ENCODE measurements around the gene UBE2Q1.
A peak's percentile ranks its signal among the peaks of the same experiment; 100 is the strongest.

The UBE2Q1 gene

GRCh38 chr1:154578058-154578418 is 19.6 kb upstream of the UBE2Q1 start:
- TF ChIP-seq Cebpa-rat (IDR thresholded peaks at IDR 0.05), result no peak
- Histone ChIP-seq H3K4me3 (no peak overlapping the region), H3K9ac (peak overlapping the region; percentile 20; the same call in 1 of the 2 replicates), H3K36me3 (peaks cover 55% of the 10 kb centered on the region), H3K4me2 (peak overlapping the region; percentile 72), H3K4me1 (peaks cover 66% of the 10 kb centered on the region), H3K27ac (peak overlapping the region; percentile 53; the same call in 1 of the 2 replicates), H3K27me3 (no peaks in the 10 kb centered on the region), H3K9me3 (no peaks in the 10 kb centered on the region), H4K20me1 (peaks cover 62% of the 10 kb centered on the region)

DNA sequence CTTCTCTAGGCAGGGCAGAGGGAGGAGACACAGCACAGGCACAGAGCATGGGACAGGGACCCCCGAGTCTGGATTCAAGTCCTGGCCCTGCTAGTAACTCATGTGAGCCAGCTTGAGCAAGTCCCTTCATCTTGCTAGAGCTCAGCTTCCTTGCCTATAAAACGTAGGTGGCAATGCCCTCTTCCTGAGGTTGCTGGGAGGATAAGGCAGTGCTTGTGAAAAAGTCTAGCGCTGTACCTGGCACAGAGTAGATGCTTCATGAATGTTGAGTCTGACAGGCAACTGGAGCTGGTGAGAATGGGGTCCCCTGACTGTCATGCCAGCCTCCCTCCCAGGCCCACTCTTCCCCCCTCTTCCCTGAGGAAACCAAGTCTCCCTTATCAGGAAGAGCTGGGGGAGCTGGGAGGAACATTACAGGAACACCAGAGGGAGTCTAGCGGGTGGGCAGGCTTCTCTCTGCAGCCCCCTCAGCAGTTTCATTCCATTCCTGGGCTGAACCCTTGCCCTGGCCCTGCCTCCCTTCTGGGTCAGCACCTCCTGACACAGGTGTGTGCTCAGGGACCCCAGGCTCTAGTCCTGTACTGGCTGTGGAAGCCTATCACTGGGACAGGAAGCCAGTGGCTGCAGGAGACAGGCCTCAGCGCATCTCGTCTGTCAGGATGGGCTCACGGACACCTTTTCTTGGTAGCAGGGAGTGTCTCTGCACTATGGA is 19.0 kb upstream of the UBE2Q1 start:
- Histone ChIP-seq H3K4me2 (peak overlapping the region; percentile 72), H3K9ac (no peak overlapping the region; the same call in 1 of the 2 replicates), H3K4me3 (no peak overlapping the region), H3K4me1 (peaks cover 72% of the 10 kb centered on the region), H4K20me1 (peaks cover 56% of the 10 kb centered on the region), H3K27me3 (no peaks in the 10 kb centered on the region), H3K27ac (peak overlapping the region; percentile 53; the same call in 1 of the 2 replicates), H3K36me3 (peaks cover 50% of the 10 kb centered on the region), H3K9me3 (no peaks in the 10 kb centered on the region)
- no peak for TF ChIP-seq Cebpa-rat (IDR thresholded peaks at IDR 0.05)

DNA sequence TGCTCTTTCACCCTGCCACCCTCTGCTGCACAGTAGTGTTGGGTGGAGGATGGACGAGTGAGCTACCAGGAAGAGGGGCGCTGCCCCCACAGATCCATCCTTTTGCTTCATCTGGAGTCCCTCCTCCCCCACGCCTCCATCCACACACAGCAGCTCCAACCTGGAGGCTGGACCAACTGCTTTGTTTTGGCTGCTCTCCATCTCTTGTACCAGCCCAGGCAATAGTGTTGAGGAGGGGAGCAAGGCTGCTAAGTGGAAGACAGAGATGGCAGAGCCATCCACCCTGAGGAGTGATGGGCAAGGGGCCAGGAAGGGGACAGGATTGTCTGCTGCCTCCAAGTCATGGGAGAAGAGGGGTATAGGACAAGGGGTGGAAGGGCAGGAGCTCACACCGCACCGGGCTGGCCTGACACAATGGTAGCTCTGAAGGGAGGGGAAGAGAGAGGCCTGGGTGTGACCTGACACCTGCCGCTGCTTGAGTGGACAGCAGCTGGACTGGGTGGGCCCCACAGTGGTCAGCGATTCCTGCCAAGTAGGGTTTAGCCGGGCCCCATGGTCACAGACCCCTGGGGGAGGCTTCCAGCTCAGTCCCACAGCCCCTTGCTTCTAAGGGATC is 17.6 kb upstream of the UBE2Q1 start:
- no peak for TF ChIP-seq Cebpa-rat (IDR thresholded peaks at IDR 0.05)
- peak overlapping the region; percentile 51 for H3K27ac ChIP-seq
- H3K4me3 ChIP-seq, result no peak overlapping the region
- peaks cover 72% of the 10 kb centered on the region for H3K4me1 ChIP-seq
- peaks cover 35% of the 10 kb centered on the region for H3K36me3 ChIP-seq
- peak overlapping the region; percentile 72 for H3K4me2 ChIP-seq
- no peaks in the 10 kb centered on the region for H3K27me3 ChIP-seq
- H3K9me3 ChIP-seq, result no peaks in the 10 kb centered on the region
- H3K9ac ChIP-seq, result peak overlapping the region; percentile 21; the same call in 1 of the 2 replicates
- H4K20me1 ChIP-seq, result peaks cover 54% of the 10 kb centered on the region

DNA sequence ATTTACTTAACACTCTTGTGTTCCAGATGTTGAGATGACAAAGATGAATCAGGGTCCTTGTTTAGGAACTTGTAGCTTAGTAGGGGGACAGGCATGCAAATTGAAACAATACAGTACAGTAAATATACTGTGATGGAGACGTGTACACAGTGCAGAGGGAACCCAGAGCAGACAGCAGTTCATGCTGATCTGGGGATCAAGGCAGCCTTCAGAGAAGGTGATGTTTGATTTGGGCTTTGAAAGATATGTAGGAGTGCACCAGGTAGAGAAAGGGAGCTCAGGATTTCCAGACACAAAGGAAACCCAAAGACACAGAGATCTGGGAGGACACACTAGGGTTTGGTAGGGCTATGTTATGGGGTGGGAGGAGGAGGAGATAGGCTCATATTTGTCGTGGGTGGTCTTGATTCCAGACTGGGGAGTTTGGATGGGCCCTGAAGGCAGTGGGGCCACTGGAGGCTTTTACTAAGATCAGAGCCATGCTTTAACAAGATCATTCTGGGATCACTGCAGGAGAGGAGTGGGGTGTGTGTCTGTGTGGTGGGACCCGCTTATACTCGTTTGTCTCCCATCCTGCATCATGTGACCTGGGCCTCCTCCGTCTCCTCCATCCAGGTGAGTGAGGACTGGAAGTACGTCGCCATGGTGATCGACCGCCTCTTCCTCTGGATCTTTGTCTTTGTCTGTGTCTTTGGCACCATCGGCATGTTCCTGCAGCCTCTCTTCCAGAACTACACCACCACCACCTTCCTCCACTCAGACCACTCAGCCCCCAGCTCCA is 16.9 kb upstream of the UBE2Q1 start:
- no peak for TF ChIP-seq Cebpa-rat (IDR thresholded peaks at IDR 0.05)
- Histone ChIP-seq H3K27ac (peak overlapping the region; percentile 51), H3K9me3 (no peaks in the 10 kb centered on the region), H3K4me1 (peaks cover 72% of the 10 kb centered on the region), H3K4me2 (peak overlapping the region; percentile 72), H3K36me3 (peaks cover 28% of the 10 kb centered on the region), H3K27me3 (no peaks in the 10 kb centered on the region), H3K4me3 (no peak overlapping the region), H4K20me1 (peaks cover 47% of the 10 kb centered on the region), H3K9ac (peak overlapping the region; percentile 21; the same call in 1 of the 2 replicates)

GRCh38 chr1:154574716-154575115 is 16.3 kb upstream of the UBE2Q1 start:
- Histone ChIP-seq H3K9me3 (no peaks in the 10 kb centered on the region), H3K4me1 (peaks cover 72% of the 10 kb centered on the region), H3K4me2 (peak overlapping the region; percentile 72), H3K27me3 (no peaks in the 10 kb centered on the region), H3K36me3 (peaks cover 22% of the 10 kb centered on the region), H3K9ac (peak overlapping the region; percentile 43; the same call in 1 of the 2 replicates), H4K20me1 (peaks cover 40% of the 10 kb centered on the region), H3K4me3 (no peak overlapping the region), H3K27ac (0 out of 2 replicates have a peak overlapping the region, but pooled peaks have one; percentile 46)
- TF ChIP-seq Cebpa-rat (IDR thresholded peaks at IDR 0.05), result no peak; the same call in 1 of the 2 replicates

- peaks cover 6% of the 10 kb centered on the region for H3K36me3 ChIP-seq
- peaks cover 59% of the 10 kb centered on the region for H3K4me1 ChIP-seq
- TF ChIP-seq Cebpa-rat (IDR thresholded peaks at IDR 0.05), result no peak
- H3K4me2 ChIP-seq, result peak overlapping the region; percentile 72
- H3K27ac ChIP-seq, result no peak overlapping the region
- no peak overlapping the region for H3K9ac ChIP-seq
- H3K9me3 ChIP-seq, result no peaks in the 10 kb centered on the region
- no peak overlapping the region for H3K4me3 ChIP-seq
- peaks cover 6% of the 10 kb centered on the region; the same call in 1 of the 2 replicates for H3K27me3 ChIP-seq
- peaks cover 33% of the 10 kb centered on the region for H4K20me1 ChIP-seq
Observed at GRCh38 chr1:154573168-154573510, 14.7 kb upstream of the UBE2Q1 start.

- H3K36me3 ChIP-seq, result peaks cover under 1% of the 10 kb centered on the region; the same call in 1 of the 2 replicates
- TF ChIP-seq Cebpa-rat (IDR thresholded peaks at IDR 0.05), result no peak
- no peak overlapping the region for H3K4me3 ChIP-seq
- peaks cover 11% of the 10 kb centered on the region for H3K27me3 ChIP-seq
- no peaks in the 10 kb centered on the region for H3K9me3 ChIP-seq
- no peak overlapping the region for H3K27ac ChIP-seq
- H3K4me1 ChIP-seq, result peaks cover 59% of the 10 kb centered on the region
- H4K20me1 ChIP-seq, result peaks cover 33% of the 10 kb centered on the region
- no peak overlapping the region for H3K9ac ChIP-seq
- peak overlapping the region; percentile 72 for H3K4me2 ChIP-seq
Observed at GRCh38 chr1:154572468-154573167, 14.2 kb upstream of the UBE2Q1 start.

GRCh38 chr1:154571964-154572288 is 13.5 kb upstream of the UBE2Q1 start:
- Histone ChIP-seq H4K20me1 (peaks cover 38% of the 10 kb centered on the region; the same call in 1 of the 2 replicates), H3K27me3 (peaks cover 18% of the 10 kb centered on the region), H3K9me3 (no peaks in the 10 kb centered on the region), H3K4me1 (peaks cover 54% of the 10 kb centered on the region), H3K36me3 (no peaks in the 10 kb centered on the region), H3K4me3 (no peak overlapping the region), H3K9ac (no peak overlapping the region), H3K27ac (no peak overlapping the region), H3K4me2 (no peak overlapping the region)
- no peak for TF ChIP-seq Cebpa-rat (IDR thresholded peaks at IDR 0.05)

GRCh38 chr1:154571244-154571963 is 12.9 kb upstream of the UBE2Q1 start:
- no peaks in the 10 kb centered on the region for H3K36me3 ChIP-seq
- no peak overlapping the region for H3K9ac ChIP-seq
- no peak for TF ChIP-seq Cebpa-rat (IDR thresholded peaks at IDR 0.05)
- H3K4me3 ChIP-seq, result no peak overlapping the region
- no peak overlapping the region for H3K4me2 ChIP-seq
- peaks cover 49% of the 10 kb centered on the region for H3K4me1 ChIP-seq
- peaks cover 38% of the 10 kb centered on the region; the same call in 1 of the 2 replicates for H4K20me1 ChIP-seq
- no peak overlapping the region for H3K27ac ChIP-seq
- H3K27me3 ChIP-seq, result peaks cover 24% of the 10 kb centered on the region
- no peaks in the 10 kb centered on the region for H3K9me3 ChIP-seq
